K562 (cell line): ENCODE measurements around the gene HOXB1. TPM values are rescaled to one million over a fixed set of nuclear protein-coding genes. Genes with fewer than 3 reads are reported as not detected.

Source experiments
- BCL6 ChIP-seq: fragments of 250-450 bp; sonication (Bioruptor Pico); IDR thresholded peaks from 2 replicates; pipeline ENCODE4 v1.4.0; 2020
- CSDE1 ChIP-seq, 2 experiments: fragments of 450-650 bp; IDR thresholded peaks; 2 replicates each; pipeline ENCODE4 v1.6.1; 2016; ENCODE audit warnings: mild to moderate bottlenecking in 1 of 2
- DNMT1 ChIP-seq: fragments of 450-650 bp; IDR thresholded peaks from 2 replicates; pipeline ENCODE4 v1.6.1; 2016; ENCODE audit warnings: antibody characterized with exemption, mild to moderate bottlenecking
- JUND ChIP-seq, 2 experiments: IDR thresholded peaks; 2 replicates in 1 of 2; 3 replicates in 1 of 2; pipeline ENCODE4 v1.6.1; 2011; ENCODE audit warnings: borderline replicate concordance in 2 of 2, low read depth in 2 of 2, low read length in 2 of 2, improper control_type of control experiment in 1 of 2, missing biosample characterization in 1 of 2, missing genetic modification characterization in 1 of 2, missing genetic modification reagents in 1 of 2
- NBN ChIP-seq: fragments of 450-650 bp; IDR thresholded peaks from 2 replicates; pipeline ENCODE4 v1.6.1; 2016; ENCODE audit warnings: low read depth, mild to moderate bottlenecking
- SMC3 ChIP-seq: conservative IDR thresholded peaks from 2 replicates; pipeline ENCODE4 v1.6.1; 2011; ENCODE audit warnings: low read depth, low read length, improper control_type of control experiment; ENCODE audit not compliant: insufficient read depth
- SREBF1 ChIP-seq: fragments of 150-350 bp; IDR thresholded peaks from 2 replicates; pipeline ENCODE4 v1.6.1; 2014; ENCODE audit warnings: antibody characterized with exemption, low read depth, low read length, borderline replicate concordance
- TEAD2 ChIP-seq: fragments of 450-650 bp; IDR thresholded peaks from 2 replicates; pipeline ENCODE4 v1.6.1; 2016; ENCODE audit warnings: missing genetic modification characterization, control low read depth, missing compliant biosample characterization
- ZNF239 ChIP-seq: fragments of 250-450 bp; sonication (Bioruptor Pico); IDR thresholded peaks from 2 replicates; pipeline ENCODE4 v1.4.0; 2020; ENCODE audit warnings: mild to moderate bottlenecking
- polyA plus RNA-seq, 8 experiments: library from polyadenylated mRNA; depleted of rRNA in 4 of 8; stranded (reverse) in 5 of 8; unstranded in 3 of 8; fragments of >200 nt; fragmentation: Nextera tagmentation in 2 of 8; fragmentation: Illumina TruSeq in 1 of 8; extraction: Ambion mirVana in 2 of 8; extraction: Trizol in 1 of 8; gene quantifications; 2 replicates each; pipeline versions ENCODE4 v1.2.1 to v1.2.3, GENCODE V29; 2011 to 2014; ENCODE audit warnings: inconsistent platforms in 1 of 8, missing spikeins in 1 of 8
- total RNA-seq, 7 experiments: library from RNA; depleted of rRNA in 6 of 7; stranded (reverse); fragments of >200 nt in 6 of 7; fragmentation: Illumina TruSeq in 2 of 7; extraction: Trizol in 2 of 7; gene quantifications; 2 replicates each; pipeline versions ENCODE4 v1.2.1 to v1.2.3, GENCODE V29; 2011 to 2021; ENCODE audit warnings: low replicate concordance in 1 of 7
- TF ChIP-seq, protein P1 (sequence below), 2 experiments: fragments of 450-650 bp; formaldehyde crosslinking in 1 of 2; IDR thresholded peaks; 2 replicates each; pipeline versions ENCODE4 v1.4.0 to v1.6.1; 2014 to 2020; ENCODE audit warnings: mild to moderate bottlenecking in 2 of 2, borderline replicate concordance in 1 of 2, low read depth in 1 of 2
- TF ChIP-seq, protein P2 (sequence below): fragments of 250-450 bp; sonication (Bioruptor Pico); IDR thresholded peaks from 2 replicates; pipeline ENCODE4 v1.5.0; 2021

The HOXB1 gene
- total and polyA plus RNA-seq, 9 of the 15 experiments (the other 6 are each of a cell fraction or from before 2014, with no cell fraction given), result 0.04 TPM; not detected in 8

DNA sequence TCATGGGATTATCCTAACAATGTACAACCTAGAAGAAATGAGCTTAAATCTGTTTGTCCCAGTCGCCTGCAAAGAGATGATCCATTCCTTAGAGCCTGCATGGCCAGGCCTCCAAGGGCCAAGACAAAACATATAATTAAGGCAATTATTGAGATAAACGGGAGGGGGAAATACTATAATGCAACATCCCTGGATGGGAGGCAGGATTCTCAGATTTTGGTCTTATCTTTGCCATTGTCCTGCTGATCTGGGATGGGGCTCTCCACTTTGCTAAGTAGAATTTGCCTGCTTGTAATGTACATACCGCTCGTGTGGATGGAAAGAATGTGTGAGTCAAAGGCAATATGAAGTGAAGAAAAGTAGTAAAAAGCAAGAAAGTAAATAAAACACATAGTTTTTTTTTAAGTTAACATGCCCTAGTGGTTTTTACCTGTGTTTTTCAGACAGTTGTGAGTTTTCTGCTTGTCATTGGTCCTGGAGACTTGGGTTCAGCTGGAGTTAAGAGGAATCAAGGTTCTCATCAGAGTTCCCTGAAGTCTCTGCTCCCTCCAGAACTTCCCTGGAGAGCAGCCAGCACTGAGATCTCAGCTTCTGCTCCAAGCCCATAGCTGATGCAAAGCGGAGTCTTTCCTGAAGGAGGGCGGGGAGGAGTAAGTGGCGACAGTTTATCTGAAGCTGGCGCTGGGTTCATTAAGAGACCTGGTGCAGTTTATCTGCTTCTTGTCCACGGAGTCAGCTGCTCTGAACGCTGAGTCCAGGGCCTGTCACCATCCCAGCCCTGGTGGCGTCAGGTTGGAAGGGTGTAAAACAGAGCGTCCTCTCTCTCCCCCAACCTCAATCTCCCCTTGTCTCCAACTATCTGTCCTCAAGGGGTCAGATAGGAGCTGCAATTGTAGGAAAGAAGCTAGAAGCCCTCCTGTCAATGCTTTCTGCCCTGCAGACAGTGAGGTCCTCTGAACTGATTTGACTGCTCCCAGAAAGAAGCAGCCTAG is 30.1 kb downstream of the HOXB1 start (continued):
- peak; percentile 66; the same call in 1 of the 2 replicates for TF ChIP-seq JUND (IDR thresholded peaks at IDR 0.05; ENCODE audit: borderline replicate concordance, low read depth, low read length)
- TF ChIP-seq JUND (tag; IDR thresholded peaks at IDR 0.05; ENCODE audit: borderline replicate concordance, low read depth, low read length), result peak; percentile 24; the same call in 1 of the 3 replicates
- no peak for TF ChIP-seq SREBF1
- 0 out of 2 replicates have a peak, but pooled peaks have one; percentile 35 for TF ChIP-seq NBN
- no peak for TF ChIP-seq DNMT1
- TF ChIP-seq SMC3, result peak; percentile 66; the same call in 1 of the 2 replicates
- TF ChIP-seq CSDE1 (IDR thresholded peaks at IDR 0.05), result no peak
- TF ChIP-seq BCL6 (CRISPR knock-in tag), result no peak
- no peak for TF ChIP-seq ZNF239 (CRISPR knock-in tag)
- no peak for TF ChIP-seq TEAD2
- TF ChIP-seq, protein P1, sequence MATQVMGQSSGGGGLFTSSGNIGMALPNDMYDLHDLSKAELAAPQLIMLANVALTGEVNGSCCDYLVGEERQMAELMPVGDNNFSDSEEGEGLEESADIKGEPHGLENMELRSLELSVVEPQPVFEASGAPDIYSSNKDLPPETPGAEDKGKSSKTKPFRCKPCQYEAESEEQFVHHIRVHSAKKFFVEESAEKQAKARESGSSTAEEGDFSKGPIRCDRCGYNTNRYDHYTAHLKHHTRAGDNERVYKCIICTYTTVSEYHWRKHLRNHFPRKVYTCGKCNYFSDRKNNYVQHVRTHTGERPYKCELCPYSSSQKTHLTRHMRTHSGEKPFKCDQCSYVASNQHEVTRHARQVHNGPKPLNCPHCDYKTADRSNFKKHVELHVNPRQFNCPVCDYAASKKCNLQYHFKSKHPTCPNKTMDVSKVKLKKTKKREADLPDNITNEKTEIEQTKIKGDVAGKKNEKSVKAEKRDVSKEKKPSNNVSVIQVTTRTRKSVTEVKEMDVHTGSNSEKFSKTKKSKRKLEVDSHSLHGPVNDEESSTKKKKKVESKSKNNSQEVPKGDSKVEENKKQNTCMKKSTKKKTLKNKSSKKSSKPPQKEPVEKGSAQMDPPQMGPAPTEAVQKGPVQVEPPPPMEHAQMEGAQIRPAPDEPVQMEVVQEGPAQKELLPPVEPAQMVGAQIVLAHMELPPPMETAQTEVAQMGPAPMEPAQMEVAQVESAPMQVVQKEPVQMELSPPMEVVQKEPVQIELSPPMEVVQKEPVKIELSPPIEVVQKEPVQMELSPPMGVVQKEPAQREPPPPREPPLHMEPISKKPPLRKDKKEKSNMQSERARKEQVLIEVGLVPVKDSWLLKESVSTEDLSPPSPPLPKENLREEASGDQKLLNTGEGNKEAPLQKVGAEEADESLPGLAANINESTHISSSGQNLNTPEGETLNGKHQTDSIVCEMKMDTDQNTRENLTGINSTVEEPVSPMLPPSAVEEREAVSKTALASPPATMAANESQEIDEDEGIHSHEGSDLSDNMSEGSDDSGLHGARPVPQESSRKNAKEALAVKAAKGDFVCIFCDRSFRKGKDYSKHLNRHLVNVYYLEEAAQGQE (IDR thresholded peaks at IDR 0.05; ENCODE audit: borderline replicate concordance), result peak; percentile 87
- TF ChIP-seq, protein P1 (CRISPR knock-in tag; IDR thresholded peaks at IDR 0.05; ENCODE audit: low read depth), result no peak
- TF ChIP-seq, protein P2, sequence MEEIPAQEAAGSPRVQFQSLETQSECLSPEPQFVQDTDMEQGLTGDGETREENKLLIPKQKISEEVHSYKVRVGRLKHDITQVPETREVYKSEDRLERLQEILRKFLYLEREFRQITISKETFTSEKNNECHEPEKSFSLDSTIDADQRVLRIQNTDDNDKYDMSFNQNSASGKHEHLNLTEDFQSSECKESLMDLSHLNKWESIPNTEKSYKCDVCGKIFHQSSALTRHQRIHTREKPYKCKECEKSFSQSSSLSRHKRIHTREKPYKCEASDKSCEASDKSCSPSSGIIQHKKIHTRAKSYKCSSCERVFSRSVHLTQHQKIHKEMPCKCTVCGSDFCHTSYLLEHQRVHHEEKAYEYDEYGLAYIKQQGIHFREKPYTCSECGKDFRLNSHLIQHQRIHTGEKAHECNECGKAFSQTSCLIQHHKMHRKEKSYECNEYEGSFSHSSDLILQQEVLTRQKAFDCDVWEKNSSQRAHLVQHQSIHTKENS (CRISPR knock-in tag), result no peak
